Measurements from ENCODE around the gene CHPF2.

The CHPF2 gene

DNA sequence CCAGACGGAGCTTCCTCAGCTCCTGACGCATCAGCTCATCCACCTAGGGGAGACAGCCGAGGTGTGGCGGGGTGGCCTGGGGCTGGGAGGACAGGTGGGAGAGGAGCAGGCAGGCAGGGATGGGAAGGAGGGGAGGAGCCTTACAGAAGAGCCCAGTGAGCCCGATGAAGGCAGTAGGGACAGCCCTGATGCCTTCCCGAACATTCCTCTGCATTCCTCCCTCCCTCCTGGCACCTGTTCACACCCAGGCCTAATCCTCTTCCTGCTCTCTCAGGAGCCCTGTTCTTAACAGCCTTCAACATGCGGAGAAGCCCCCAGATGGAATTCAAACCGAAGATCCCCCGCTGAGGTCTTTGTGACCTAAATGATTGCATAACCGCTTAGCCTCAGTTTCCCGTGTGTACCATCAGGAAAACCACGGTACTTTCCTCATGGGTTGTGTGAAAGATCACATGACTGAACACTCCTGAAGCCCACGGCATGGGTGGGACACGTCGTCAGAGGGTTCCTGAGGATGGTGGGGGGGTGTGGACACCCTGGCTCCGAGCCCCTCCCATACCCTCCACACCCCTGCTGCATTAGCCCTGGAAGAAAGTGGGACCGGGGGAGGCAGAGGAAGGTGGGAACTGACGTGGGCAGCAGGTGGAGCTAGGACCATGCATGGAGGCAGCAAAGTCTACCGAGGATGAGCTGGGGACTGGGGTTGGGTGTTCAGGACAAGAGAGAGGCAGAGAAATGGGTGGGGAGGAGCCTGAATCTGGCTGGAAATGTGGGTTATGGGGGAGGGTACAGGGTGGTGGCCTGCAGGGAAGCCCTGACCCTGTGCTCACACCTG lies 36.5 kb upstream of the CHPF2 start:
- H3K27me3 ChIP-seq, result peaks cover 10% of the 10 kb centered on the region
- H3K9me3 ChIP-seq, result no peaks in the 10 kb centered on the region
- no peaks in the 10 kb centered on the region; the same call in 1 of the 2 replicates for H3K4me1 ChIP-seq
- H3K36me3 ChIP-seq, result no peaks in the 10 kb centered on the region
- TF ChIP-seq, protein P1, sequence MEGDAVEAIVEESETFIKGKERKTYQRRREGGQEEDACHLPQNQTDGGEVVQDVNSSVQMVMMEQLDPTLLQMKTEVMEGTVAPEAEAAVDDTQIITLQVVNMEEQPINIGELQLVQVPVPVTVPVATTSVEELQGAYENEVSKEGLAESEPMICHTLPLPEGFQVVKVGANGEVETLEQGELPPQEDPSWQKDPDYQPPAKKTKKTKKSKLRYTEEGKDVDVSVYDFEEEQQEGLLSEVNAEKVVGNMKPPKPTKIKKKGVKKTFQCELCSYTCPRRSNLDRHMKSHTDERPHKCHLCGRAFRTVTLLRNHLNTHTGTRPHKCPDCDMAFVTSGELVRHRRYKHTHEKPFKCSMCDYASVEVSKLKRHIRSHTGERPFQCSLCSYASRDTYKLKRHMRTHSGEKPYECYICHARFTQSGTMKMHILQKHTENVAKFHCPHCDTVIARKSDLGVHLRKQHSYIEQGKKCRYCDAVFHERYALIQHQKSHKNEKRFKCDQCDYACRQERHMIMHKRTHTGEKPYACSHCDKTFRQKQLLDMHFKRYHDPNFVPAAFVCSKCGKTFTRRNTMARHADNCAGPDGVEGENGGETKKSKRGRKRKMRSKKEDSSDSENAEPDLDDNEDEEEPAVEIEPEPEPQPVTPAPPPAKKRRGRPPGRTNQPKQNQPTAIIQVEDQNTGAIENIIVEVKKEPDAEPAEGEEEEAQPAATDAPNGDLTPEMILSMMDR (IDR thresholded peaks at IDR 0.05; ENCODE audit: low read depth, low read length), result no peak
- DNase-seq, result no peak
- H3K4me3 ChIP-seq (ENCODE audit: low read depth, low read length), result no peak overlapping the region

DNA sequence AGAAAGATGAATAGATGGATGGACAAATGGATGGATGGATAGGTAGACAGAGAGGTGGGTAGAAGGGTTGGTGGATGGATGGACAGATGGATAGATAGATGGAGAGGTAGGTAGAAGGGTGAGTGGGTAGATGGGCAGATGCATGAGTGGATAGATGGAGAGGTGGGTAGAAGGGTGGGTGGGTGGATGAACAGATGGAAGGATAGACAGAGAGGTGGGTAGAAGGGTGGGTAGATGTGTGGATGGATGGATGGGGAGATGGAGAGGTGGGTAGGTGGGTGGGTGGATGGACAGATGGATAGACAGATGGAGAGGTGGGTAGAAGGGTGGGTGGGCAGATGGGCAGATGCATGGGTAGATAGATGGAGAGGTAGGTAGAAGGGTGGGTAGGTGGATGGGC lies 34.4 kb upstream of the CHPF2 start:
- no peak overlapping the region for H3K4me3 ChIP-seq (ENCODE audit: low read depth, low read length)
- no peak for DNase-seq
- TF ChIP-seq, protein P1 (IDR thresholded peaks at IDR 0.05; ENCODE audit: low read depth, low read length), result no peak
- H3K9me3 ChIP-seq, result no peaks in the 10 kb centered on the region
- H3K4me1 ChIP-seq, result no peaks in the 10 kb centered on the region; the same call in 1 of the 2 replicates
- H3K27me3 ChIP-seq, result peaks cover 10% of the 10 kb centered on the region
- H3K36me3 ChIP-seq, result no peaks in the 10 kb centered on the region

DNA sequence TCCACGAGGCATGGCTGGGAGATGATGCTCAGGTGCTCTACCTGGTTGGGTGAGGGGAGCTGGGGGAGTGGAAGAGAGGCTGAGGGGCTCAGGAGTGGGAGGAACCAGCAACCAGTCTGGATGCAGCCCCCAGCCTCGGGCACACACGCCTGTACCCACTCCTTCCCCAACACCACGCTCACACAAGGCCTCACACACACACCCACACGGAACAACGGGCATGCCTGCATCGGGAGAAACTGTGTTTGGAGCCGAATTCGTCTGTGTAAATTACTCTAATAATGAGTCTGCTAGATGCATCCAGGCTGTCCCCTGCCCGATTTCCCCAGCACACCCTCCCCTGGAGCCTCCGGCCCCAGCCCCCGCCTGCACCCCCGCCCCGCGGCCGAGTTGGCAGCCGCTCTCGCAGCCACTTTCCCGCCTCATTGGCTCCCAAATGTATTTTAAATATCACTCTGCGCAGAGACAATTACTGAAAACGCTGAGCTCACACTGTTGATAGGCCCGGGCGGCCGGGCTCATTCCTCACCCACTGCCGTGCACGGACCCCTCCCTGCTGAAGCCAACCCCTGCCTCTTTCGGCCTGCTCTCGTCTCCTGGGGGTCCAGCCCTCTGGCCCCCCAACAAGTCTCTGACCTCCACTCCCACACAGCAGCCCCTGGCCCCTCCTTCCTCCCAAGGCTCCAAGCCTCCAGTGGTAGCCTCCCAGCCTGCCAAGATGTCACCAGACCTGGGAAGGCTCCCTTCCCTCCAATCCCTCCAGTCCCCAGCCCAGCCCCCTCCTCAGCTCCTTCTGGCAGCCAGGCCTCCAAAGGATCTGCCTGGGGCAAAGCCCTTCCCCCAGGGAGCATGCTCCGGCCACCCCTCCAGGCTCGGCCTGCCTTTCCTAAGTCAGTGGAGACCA lies 33.1 kb upstream of the CHPF2 start:
- Histone ChIP-seq H3K36me3 (no peaks in the 10 kb centered on the region), H3K4me1 (no peaks in the 10 kb centered on the region; the same call in 1 of the 2 replicates), H3K27me3 (peaks cover 16% of the 10 kb centered on the region), H3K4me3 (ENCODE audit: low read depth, low read length) (no peak overlapping the region), H3K9me3 (no peaks in the 10 kb centered on the region)
- TF ChIP-seq, protein P1 (IDR thresholded peaks at IDR 0.05; ENCODE audit: low read depth, low read length), result no peak
- no peak for DNase-seq

DNA sequence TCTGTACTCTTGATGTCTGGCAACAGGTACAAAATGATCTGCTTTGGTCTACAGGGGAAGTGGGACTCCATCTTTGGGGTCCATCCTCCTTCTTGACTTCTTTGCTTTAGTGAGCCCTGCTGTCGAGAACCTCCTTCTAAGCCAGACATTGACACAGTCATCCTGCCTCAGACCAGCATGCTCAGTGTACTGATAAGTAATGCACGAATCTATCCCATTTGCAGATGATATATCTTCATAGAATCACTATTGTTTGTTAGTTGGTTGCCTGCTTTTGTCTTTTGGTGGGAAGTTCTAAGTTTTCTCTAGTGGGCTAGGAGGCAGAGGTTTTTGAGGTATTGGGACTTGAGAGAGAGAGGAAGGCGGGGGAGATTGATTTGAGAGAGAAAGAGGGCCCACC lies 30.9 kb upstream of the CHPF2 start:
- TF ChIP-seq, protein P1 (IDR thresholded peaks at IDR 0.05; ENCODE audit: low read depth, low read length), result no peak
- DNase-seq, result no peak
- Histone ChIP-seq H3K9me3 (no peaks in the 10 kb centered on the region), H3K4me1 (no peaks in the 10 kb centered on the region; the same call in 1 of the 2 replicates), H3K4me3 (ENCODE audit: low read depth, low read length) (no peak overlapping the region), H3K36me3 (no peaks in the 10 kb centered on the region), H3K27me3 (peaks cover 22% of the 10 kb centered on the region)

DNA sequence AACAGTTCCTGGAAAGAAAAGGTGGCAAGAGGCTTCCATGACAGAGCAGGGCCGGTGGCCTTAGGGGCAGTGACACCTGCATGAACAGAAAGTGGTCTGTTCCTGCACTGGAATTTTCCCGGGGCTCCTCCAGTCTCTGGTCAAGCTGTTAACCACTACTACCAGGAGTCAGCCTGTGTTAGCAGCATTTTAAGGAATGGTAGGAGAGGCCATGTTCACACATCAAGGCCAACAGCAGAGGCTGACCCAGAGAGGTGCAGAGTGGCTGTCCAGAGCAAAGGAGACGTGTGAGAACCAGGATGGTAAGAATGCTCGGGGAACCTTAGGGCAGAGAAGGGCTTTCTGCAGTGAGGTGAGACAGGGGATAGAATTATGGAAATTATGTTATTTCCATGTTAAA lies 30.5 kb upstream of the CHPF2 start:
- Histone ChIP-seq H3K27me3 (peaks cover 22% of the 10 kb centered on the region), H3K4me1 (no peaks in the 10 kb centered on the region; the same call in 1 of the 2 replicates), H3K36me3 (no peaks in the 10 kb centered on the region), H3K4me3 (ENCODE audit: low read depth, low read length) (no peak overlapping the region), H3K9me3 (no peaks in the 10 kb centered on the region)
- TF ChIP-seq, protein P1 (IDR thresholded peaks at IDR 0.05; ENCODE audit: low read depth, low read length), result no peak
- no peak for DNase-seq
